ENCODE data around the gene CHEK1.
"Not testable (repeated sequence)": the region's sequence is repeated elsewhere in the genome, so short reads cannot be mapped to it uniquely, and the experiment has no call there.

CHEK1 gene

DNA sequence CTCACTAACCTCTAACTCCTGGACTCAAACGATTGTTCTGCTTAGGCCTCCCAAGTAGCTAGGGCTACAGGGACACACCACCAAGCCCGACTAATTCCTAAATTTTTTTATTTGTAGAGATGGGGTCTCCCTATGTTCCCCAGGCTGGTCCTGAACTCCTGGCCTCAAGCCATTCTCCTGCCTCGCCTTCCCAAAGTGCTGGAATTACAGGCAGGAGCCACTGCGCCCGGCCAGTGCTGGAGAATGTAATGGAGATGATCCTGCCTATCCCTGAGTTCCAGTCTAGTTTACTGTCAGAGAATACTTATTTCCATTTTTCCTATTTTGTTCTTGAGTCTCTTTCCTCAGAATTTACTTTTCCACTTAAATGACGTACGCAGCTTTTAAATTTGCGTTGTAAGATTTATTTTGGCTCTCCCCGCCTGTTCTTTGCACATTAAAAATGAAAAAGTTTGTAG lies at the start of gene CHEK1:
Gene CHEK1 (plus strand): TSS at position 408 of the 458 bp plus-strand sequence. CDS start 1,606 bp downstream, outside the sequence.
- no peak for DNase-seq (ENCODE audit: low read depth)

DNA sequence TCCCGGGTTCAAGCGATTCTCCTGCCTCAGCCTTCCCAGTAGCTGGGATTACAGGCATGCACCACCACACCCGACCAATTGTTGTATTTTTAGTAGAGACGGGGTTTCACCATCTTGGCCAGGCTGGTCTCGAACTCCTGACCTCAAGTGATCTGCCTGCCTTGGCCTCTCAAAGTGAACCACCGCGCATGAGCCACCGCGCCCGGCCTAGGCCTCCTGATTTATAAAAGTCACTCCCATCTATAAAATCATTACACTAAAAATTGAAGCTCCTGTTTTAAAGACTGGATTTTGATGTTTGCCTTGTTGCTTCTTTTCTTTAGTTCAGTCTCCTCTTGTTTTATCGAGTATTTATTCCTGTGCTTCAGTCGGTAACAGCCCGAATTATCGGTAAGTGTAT lies 47.8 kb upstream of the CHEK1 start:
- DNase-seq (ENCODE audit: low read depth) = not testable (repeated sequence)

DNA sequence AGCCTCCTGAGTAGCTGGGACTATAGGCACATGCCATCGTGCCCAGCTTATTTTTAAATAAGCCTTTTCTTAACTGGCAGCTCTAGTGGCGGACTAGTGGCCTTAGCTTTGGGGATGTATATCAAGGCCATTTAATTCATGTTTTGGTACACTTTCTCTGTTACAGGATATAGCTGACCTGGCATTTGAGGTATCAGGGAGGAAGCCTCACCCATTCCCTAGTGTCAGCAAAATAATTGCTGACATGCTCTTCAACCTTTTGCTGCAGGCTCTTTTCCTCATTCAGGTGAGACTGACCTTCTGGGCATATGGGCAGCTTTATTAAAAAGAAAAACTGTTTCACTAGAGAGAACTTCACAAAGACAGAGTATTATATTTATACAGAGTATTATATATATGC lies 46.2 kb upstream of the CHEK1 start:
- DNase-seq (ENCODE audit: low read depth) = no peak

DNA sequence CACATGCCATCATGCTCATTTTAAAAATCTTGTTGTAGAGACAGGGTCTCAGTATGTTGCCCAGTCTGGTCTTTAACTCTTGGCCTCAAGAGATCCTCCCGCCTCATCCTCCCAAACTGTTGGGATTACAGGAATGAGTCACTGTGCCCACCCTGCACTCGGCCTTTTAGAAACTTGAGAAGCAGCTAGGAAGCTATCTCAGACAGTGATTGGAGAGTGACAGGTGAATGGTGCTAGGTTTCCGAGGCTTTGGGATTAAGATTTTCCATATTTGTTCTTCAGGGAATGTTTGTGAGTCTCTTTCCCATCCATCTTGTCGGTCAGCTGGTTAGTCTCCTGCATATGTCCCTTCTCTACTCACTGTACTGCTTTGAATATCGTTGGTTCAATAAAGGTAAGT lies 45.2 kb upstream of the CHEK1 start:
- DNase-seq (ENCODE audit: low read depth) = no peak

DNA sequence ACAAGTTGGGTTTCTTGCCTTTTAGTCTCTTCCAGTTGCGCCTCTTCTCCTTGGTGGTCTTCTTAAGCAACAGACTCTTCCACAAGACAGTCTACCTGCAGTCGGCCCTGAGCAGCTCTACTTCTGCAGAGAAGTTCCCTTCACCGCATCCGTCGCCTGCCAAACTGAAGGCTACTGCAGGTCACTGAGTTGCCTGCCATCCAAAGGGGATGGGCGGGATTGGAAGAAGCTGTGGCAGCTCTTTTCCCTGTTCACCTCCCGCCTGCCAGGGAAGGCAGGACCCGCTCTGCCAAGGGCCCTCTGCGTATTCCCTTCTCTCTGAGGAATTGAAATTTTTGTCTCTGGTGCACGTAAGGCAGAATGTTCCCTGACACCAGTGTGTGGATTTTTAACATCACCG lies 41.5 kb upstream of the CHEK1 start:
- DNase-seq (ENCODE audit: low read depth) = no peak

- no peak for DNase-seq (ENCODE audit: low read depth)
Observed at GRCh38 chr11:125585487-125585886, 39.5 kb upstream of the CHEK1 start.

DNA sequence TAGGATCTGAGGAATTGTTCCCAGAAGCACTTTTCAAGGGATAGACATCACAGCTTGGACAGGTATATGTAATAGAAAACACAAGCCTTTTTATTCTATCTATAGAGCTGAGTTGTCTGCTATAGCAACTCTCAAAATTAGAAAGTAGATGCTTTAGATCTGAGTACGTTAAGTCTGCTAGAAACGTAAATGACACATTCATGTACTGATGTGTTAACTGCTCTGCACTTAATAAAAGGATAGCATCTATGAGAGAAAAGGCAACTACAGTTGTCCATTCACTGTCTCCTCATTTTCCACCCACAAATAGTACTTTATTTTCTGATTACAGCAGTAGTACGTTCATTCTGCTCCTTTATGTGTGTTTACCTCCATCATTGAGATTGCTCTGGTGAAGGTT lies 38.3 kb upstream of the CHEK1 start:
- no peak for DNase-seq (ENCODE audit: low read depth)

DNA sequence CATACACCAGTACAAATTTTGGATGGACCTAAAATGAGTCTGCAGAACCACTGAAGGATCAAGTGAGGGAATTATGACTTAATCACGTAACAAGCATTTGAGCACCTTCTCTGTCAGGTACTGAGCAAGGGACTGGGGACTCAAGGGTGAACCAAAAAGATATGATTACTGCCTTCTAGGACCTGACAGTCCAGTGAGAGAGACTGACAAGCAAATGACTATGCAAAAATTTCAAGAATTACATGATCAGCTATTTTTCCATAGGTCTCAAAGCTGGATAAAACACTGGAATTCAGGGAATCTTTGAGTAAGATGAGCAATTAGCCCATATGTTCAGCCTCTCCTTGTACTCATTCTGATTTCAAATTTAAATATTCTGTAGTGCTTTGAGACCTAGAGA lies 37.5 kb upstream of the CHEK1 start:
- DNase-seq (ENCODE audit: low read depth) = no peak

DNA sequence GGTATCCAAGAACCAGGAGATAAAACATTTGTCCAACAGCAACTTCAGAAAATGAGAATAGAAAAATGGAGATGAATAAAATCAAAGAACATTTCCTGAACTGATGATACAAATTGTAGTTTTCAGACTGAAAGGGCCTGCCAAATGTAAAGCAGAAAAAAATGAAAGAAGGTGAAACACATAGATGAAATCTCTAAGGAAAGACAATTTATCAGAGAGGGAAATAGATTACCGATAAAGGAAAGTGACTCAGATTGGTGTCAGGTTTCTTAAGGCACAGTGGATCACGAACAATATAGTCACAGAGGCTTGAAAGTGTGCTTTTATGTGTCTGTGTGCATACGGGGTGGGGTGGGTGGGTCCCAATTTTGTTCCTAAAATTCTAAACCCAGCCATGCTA lies 36.5 kb upstream of the CHEK1 start:
- no peak for DNase-seq (ENCODE audit: low read depth)

- peak; percentile 5 for DNase-seq (ENCODE audit: low read depth)
Observed at GRCh38 chr11:125591649-125592304, 33.2 kb upstream of the CHEK1 start.

- DNase-seq (ENCODE audit: low read depth) = peak; percentile 98
Observed at GRCh38 chr11:125592305-125593113, 32.5 kb upstream of the CHEK1 start, which contains the start of gene STT3A. Gene STT3A (plus strand): TSS chr11:125592852. CDS start chr11:125595916, 3,064 bp downstream.

- DNase-seq (ENCODE audit: low read depth) = no peak
Observed at GRCh38 chr11:125593114-125593820, 31.7 kb upstream of the CHEK1 start.

DNA sequence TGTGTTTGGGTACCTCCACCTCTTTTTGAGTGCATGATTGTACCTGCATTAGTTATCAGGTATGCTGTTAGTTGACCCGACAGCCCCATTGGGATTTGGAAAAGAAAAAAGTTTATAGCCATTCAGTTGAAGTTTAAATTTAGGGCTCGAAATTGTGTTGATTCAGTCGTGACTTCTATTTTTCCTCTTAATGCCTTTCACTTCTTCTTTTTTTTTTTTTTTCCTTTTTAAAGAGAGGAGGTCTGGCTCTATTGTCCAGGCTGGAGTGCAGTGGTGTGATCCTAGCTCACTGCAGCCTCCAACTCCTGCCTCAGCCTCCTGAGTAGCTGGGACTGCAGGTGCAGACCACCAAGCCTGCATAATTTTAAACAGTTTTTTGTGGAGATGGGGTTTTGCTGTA lies 30.0 kb upstream of the CHEK1 start:
- DNase-seq (ENCODE audit: low read depth) = no peak

GRCh38 chr11:125600663-125601062 lies 24.3 kb upstream of the CHEK1 start:
- DNase-seq (ENCODE audit: low read depth) = no peak

DNA sequence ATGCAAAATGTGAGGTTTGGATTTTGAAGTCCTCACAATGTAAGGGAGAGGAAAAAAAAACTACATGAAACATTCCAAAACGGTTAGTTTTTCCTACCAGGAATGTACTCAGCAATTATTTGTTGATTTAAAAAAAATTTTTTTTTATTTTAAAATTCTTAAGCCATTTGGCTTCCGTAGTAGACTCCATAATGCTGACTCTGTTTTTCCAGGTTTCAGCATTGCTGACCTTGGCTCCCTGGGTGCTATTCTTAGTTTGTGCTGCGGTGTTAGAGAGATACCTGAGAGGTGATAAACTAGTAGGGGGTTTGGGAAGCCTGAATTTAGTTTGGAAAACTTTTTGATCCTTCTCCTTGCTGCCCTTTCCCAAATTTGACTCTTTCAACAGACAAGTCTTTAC lies 21.8 kb upstream of the CHEK1 start:
- no peak for DNase-seq (ENCODE audit: low read depth)

- DNase-seq (ENCODE audit: low read depth) = no peak
Observed at GRCh38 chr11:125605417-125605816, 19.5 kb upstream of the CHEK1 start.

DNA sequence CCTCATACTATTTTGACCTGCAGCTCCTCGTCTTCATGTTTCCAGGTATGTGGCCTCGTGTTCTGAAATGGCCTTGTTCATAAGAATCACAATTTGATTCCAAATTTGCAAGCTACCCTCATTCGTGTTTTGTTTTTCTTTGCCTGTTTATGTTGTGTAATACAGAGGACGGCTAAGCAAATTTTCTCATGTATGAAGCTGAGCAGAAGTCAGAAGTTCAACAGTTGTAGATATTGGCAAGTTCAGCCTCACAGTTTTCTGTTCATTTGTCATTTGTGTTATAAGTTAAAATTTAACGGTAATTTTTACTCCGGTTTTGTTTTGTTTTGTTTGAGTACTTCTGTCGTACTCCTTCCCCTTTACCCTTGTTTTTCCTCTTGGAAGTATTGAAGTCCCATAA lies 15.4 kb upstream of the CHEK1 start:
- DNase-seq (ENCODE audit: low read depth) = no peak

- DNase-seq (ENCODE audit: low read depth) = no peak
Observed at GRCh38 chr11:125618383-125618782, 6.6 kb upstream of the CHEK1 start.

- no peak for DNase-seq (ENCODE audit: low read depth)
Observed at GRCh38 chr11:125621995-125622394, 3.0 kb upstream of the CHEK1 start.

GRCh38 chr11:125623064-125623463 lies 1.9 kb upstream of the CHEK1 start:
- no peak for DNase-seq (ENCODE audit: low read depth)

- no peak for DNase-seq (ENCODE audit: low read depth)
Observed at GRCh38 chr11:125625225-125625629, 264 bp downstream of the CHEK1 start.

DNA sequence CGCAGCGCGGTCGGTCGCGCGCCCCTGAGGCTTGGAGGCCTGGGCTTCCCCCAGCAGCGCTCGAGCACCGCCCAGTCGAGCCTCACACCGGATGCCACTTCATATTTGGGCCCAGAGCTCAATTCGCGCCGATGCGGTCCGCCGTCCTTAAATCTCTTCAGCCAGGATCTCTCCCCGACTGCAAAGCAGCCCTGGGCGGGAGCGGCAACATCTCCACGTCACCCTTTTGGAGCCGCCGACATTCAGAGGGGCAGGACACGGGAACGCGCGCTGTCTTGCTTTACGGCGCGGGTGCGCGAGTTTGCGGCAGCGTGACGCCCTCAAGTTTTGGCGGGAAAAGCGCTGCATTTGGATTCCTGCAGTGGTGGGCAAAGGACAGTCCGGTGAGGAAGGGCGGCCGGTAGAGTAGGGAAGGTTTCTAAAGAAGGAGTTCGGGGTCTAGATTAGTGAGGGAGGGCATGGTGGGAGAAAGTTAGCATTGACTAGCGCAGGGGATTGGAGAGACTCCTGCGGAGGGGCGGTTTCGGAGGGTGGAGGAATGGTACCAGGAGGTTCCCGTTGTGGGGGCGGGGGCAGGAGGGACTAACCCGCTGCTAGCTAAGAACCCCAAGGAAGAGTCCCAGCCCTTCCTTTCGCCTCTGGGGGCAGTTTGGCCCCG lies 796 bp downstream of the CHEK1 start:
- DNase-seq (ENCODE audit: low read depth) = peak; percentile 71

Data from T-helper 22 cell (primary cell).